Lung (tissue), 16 donors: ENCODE results near the gene METTL4. TPM values are rescaled to one million over a fixed set of nuclear protein-coding genes. Genes with fewer than 3 reads are reported as not detected.
A peak's percentile ranks its signal among the peaks of the same experiment; 100 is the strongest.

Source experiments
- ATAC-seq: fragments of 200-7000 bp; cut with Tn5 transposase; one replicate; pipeline ENCODE4 v1.9.1; 2020; ENCODE audit warnings: moderate number of reproducible peaks; ENCODE audit not compliant: insufficient read depth, low FRiP score
- DNase-seq, 3 donors: peaks; one replicate each; pipeline ENCODE4 v3.0.0-alpha.2; 2013 to 2017
- H3K27ac ChIP-seq, 2 donors: one replicate each; pipeline ENCODE4 v1.5.1; 2013; ENCODE audit warnings: mild to moderate bottlenecking in 2 of 2, moderate library complexity in 2 of 2, control low read depth in 1 of 2, inconsistent platforms in 1 of 2, low read depth in 1 of 2, low read length in 1 of 2
- H3K27me3 ChIP-seq, 3 donors: one replicate each; pipeline ENCODE4 v1.5.1; 2013; ENCODE audit warnings: low read length in 2 of 3; ENCODE audit not compliant: control insufficient read depth in 3 of 3, insufficient read depth in 3 of 3
- H3K36me3 ChIP-seq, 4 donors: one replicate each; pipeline ENCODE4 v1.5.1; 2013; ENCODE audit warnings: low read length in 4 of 4, mild to moderate bottlenecking in 1 of 4, moderate library complexity in 1 of 4; ENCODE audit not compliant: control insufficient read depth in 4 of 4, insufficient read depth in 4 of 4
- H3K4me1 ChIP-seq, 5 donors: one replicate each; pipeline ENCODE4 v1.5.1; 2013; ENCODE audit warnings: low read length in 5 of 5, mild to moderate bottlenecking in 2 of 5, moderate library complexity in 1 of 5; ENCODE audit not compliant: control insufficient read depth in 5 of 5, insufficient read depth in 5 of 5
- H3K4me3 ChIP-seq: one replicate; pipeline ENCODE4 v1.5.1; 2013; ENCODE audit warnings: mild to moderate bottlenecking, control low read depth, moderate library complexity
- H3K9ac ChIP-seq, 2 donors: one replicate each; pipeline ENCODE4 v1.5.1; 2013; ENCODE audit warnings: low read length in 2 of 2, control low read depth in 1 of 2; ENCODE audit not compliant: insufficient read depth in 1 of 2
- H3K9me3 ChIP-seq, 4 donors: one replicate each; pipeline ENCODE4 v1.5.1; 2013; ENCODE audit warnings: low read length in 3 of 4, mild to moderate bottlenecking in 1 of 4, moderate library complexity in 1 of 4; ENCODE audit not compliant: control insufficient read depth in 4 of 4, insufficient read depth in 3 of 4
- CTCF ChIP-seq: IDR thresholded peaks from 2 replicates; pipeline ENCODE4 v1.5.1; 2012; ENCODE audit warnings: mild to moderate bottlenecking; ENCODE audit errors: control extremely low read depth, extremely low read depth
- WGBS, 2 donors: extraction: QIAGEN DNeasy Blood & Tissue Kit; methylation state at CpG; one replicate each; pipeline ENCODE4 v1.1.7; 2013; 5-methylcytosine and 5-hydroxymethylcytosine counted together
- long read RNA-seq, 5 donors: transcript quantifications; one replicate each; lab custom pipeline, GENCODE V29; 2026
- polyA plus RNA-seq, 2 donors: library from polyadenylated mRNA; stranded (reverse); fragments of 200-250 nt; gene quantifications; one replicate each; pipeline ENCODE4 v1.2.1, GENCODE V29; 2013
- total RNA-seq, 2 donors: library from RNA; depleted of rRNA in 1 of 2; stranded (reverse); fragments of >200 nt in 1 of 2; gene quantifications; one replicate each; pipeline ENCODE4 v1.2.1, GENCODE V29; 2014 to 2021
- donor health status: control.
- donor health status: control.
- donor health status: Bipolar disorder and iron deficiency.
- donor health status: healthy.
- donor health status: DM: yes; HTN: yes; CAD: no.

METTL4 gene
- 10 to 100 TPM in 1 of 2 donors, 1 to 10 TPM in 1; 9.6 to 19.3 TPM for total RNA-seq
- 1 to 10 TPM; 5.3 to 6.7 TPM for polyA plus RNA-seq
- long read RNA-seq, donor 1, partial matches to known transcripts: 6 of 7 reads
- long read RNA-seq, donor 1, other reads (novel, unspliced or antisense): 0 of 7 reads
- long read RNA-seq, donor 2, partial matches to known transcripts: 5 of 6 reads
- long read RNA-seq, donor 2, other reads (novel, unspliced or antisense): 0 of 6 reads
- long read RNA-seq, donor 3, partial matches to known transcripts: 0 of 1 reads
- long read RNA-seq, donor 3, other reads (novel, unspliced or antisense): 0 of 1 reads
- long read RNA-seq, donor 4, partial matches to known transcripts: 0 of 2 reads
- long read RNA-seq, donor 4, other reads (novel, unspliced or antisense): 0 of 2 reads
- long read RNA-seq, donor 5, partial matches to known transcripts: 0 of 2 reads
- long read RNA-seq, donor 5, other reads (novel, unspliced or antisense): 0 of 2 reads

GRCh38 chr18:2571200-2572170, at the start of gene METTL4, which contains the start of gene NDC80:
Gene METTL4 (minus strand): TSS chr18:2571505. CDS start chr18:2567216, 4,289 bp downstream.
Gene NDC80 (plus strand): TSS chr18:2571557. CDS start chr18:2572986, 1,429 bp downstream.
- Histone ChIP-seq H3K4me3 (peak within 1 kb of the TSS; percentile 88), H3K9me3 (no peaks in the 10 kb centered on the region), H3K27ac (peak within 1 kb of the TSS; percentile 98 to 100), H3K27me3 (no peaks in the 10 kb centered on the region), H3K36me3 (peaks cover 0 to 5% (median 1%) of the 10 kb centered on the region in 4 donors), H3K4me1 (peaks cover 0 to 38% (median 10%) of the 10 kb centered on the region in 5 donors), H3K9ac (peak within 1 kb of the TSS; percentile 96 to 100)
- WGBS, 2 donors: 0% methylated on average over 55 of the region's 55 CpGs
- DNase-seq (peak; percentile 93 to 95 (median 95)), ATAC-seq (peak; percentile 92)
- no peak for TF ChIP-seq CTCF

- Histone ChIP-seq H3K27me3 (no peaks in the 10 kb centered on the region), H3K36me3 (peaks cover 0 to 7% (median 0%) of the 10 kb centered on the region in 4 donors), H3K9me3 (no peaks in the 10 kb centered on the region), H3K4me3 (no peak overlapping the region), H3K27ac (no peak overlapping the region), H3K9ac (no peak overlapping the region), H3K4me1 (no peaks in the 10 kb centered on the region)
- ATAC-seq (no peak), DNase-seq (no peak)
- no peak for TF ChIP-seq CTCF
- WGBS, 2 donors: 96 to 97% methylated on average over 4 of the region's 4 CpGs
These were observed 46.7 kb upstream of the METTL4 start for GRCh38 chr18:2618009-2618408.

GRCh38 chr18:2617401-2617998, 46.2 kb upstream of the METTL4 start:
- DNase-seq (no peak), ATAC-seq (no peak)
- TF ChIP-seq CTCF: no peak
- no peaks in the 10 kb centered on the region for H3K4me1 ChIP-seq
- no peak overlapping the region for H3K9ac ChIP-seq
- H3K27ac ChIP-seq: no peak overlapping the region
- H3K27me3 ChIP-seq: no peaks in the 10 kb centered on the region
- H3K9me3 ChIP-seq: no peaks in the 10 kb centered on the region
- no peak overlapping the region for H3K4me3 ChIP-seq
- WGBS, 2 donors: 74 to 91% methylated on average over 4 of the region's 4 CpGs
- peaks cover 0 to 7% (median 0%) of the 10 kb centered on the region in 4 donors for H3K36me3 ChIP-seq
